ENCODE data around the gene NEK9. TPM values are rescaled to one million over a fixed set of nuclear protein-coding genes. Genes with fewer than 3 reads are reported as not detected.
A peak's percentile ranks its signal among the peaks of the same experiment; 100 is the strongest.

Gene NEK9
- total RNA-seq, 2 donors from 2014 or later = 49.5 to 57.3 TPM

GRCh38 chr14:75050852-75051555, 75.8 kb downstream of the NEK9 start, which contains the start of gene MLH3:
Gene MLH3 (minus strand): TSS chr14:75051467. CDS start chr14:75049655, 1,812 bp downstream.
- Histone ChIP-seq H3K4me1 (no peaks in the 10 kb centered on the region), H3K9me3 (no peaks in the 10 kb centered on the region), H3K27me3 (no peaks in the 10 kb centered on the region), H3K9ac (ENCODE audit: low read depth in 2 of 2, low read length in 2 of 2) (peak within 1 kb of the TSS; percentile 75), H3K36me3 (no peaks in the 10 kb centered on the region), H3K27ac (peak within 1 kb of the TSS; percentile 85), H3K4me3 (peak within 1 kb of the TSS; percentile 58)
- intact Hi-C loops (cut with DNase I) = no loop called here
- TF ChIP-seq CTCF (IDR thresholded peaks at IDR 0.05) = no peak
- peak; percentile 90 for DNase-seq

GRCh38 chr14:75049731-75050201, 77.1 kb downstream of the NEK9 start:
- no peak for DNase-seq
- Histone ChIP-seq H3K4me3 (no peak overlapping the region), H3K9me3 (no peaks in the 10 kb centered on the region), H3K27me3 (no peaks in the 10 kb centered on the region), H3K9ac (ENCODE audit: low read depth in 2 of 2, low read length in 2 of 2) (no peak overlapping the region), H3K27ac (no peak overlapping the region), H3K36me3 (no peaks in the 10 kb centered on the region), H3K4me1 (no peaks in the 10 kb centered on the region)
- intact Hi-C loops (cut with DNase I) = no loop called here
- TF ChIP-seq CTCF (IDR thresholded peaks at IDR 0.05) = no peak

DNA sequence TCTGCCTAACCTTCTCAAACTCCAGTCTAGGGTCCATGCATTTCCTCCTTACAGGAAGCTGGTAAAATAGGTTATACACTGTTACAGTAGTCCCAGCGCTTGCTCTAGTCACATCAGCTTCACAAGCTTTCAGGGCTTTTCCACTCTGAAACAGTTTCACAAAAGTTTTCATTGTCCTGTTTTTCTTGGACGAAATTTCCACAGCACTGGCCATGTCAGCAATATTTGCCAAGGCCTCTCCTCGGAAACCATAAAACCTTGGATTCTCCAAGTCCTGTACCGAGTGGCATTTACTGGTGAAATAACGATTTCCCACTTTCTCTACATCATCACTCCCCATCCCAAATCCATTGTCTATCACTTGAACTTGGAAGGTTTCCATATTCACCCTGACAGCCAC, 77.7 kb downstream of the NEK9 start:
- Histone ChIP-seq H3K9ac (ENCODE audit: low read depth in 2 of 2, low read length in 2 of 2) (no peak overlapping the region), H3K27me3 (no peaks in the 10 kb centered on the region), H3K9me3 (no peaks in the 10 kb centered on the region), H3K36me3 (no peaks in the 10 kb centered on the region), H3K27ac (no peak overlapping the region), H3K4me1 (no peaks in the 10 kb centered on the region), H3K4me3 (no peak overlapping the region)
- intact Hi-C loops (cut with DNase I) = no loop called here
- TF ChIP-seq CTCF (IDR thresholded peaks at IDR 0.05) = no peak
- no peak for DNase-seq

DNA sequence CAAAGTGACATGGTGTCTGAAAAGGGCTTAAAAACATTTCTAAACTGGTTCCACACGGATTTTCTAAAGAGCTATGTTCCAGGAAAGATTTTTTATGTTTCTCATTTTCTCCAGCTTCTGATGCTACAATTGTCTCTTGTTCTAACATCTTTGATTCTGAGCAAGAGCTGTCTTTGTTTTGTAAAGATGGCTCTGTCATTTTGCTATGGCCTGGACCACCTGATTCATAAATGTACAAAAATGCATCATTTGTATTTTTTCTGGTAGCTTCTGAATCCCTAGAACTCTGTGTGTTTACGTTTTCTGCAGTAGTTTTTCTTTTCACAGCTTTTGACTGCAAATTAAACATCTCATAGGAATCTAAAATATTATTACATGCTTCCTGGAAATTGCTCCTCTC, 78.7 kb downstream of the NEK9 start:
- H3K9ac ChIP-seq (ENCODE audit: low read depth in 2 of 2, low read length in 2 of 2) = no peak overlapping the region
- intact Hi-C loops (cut with DNase I) = no loop called here
- no peaks in the 10 kb centered on the region for H3K4me1 ChIP-seq
- no peak for TF ChIP-seq CTCF (IDR thresholded peaks at IDR 0.05)
- H3K9me3 ChIP-seq = no peaks in the 10 kb centered on the region
- H3K4me3 ChIP-seq = no peak overlapping the region
- H3K27me3 ChIP-seq = no peaks in the 10 kb centered on the region
- no peaks in the 10 kb centered on the region for H3K36me3 ChIP-seq
- H3K27ac ChIP-seq = no peak overlapping the region
- DNase-seq = no peak

GRCh38 chr14:75047506-75047905, 79.3 kb downstream of the NEK9 start:
- H3K27ac ChIP-seq = no peak overlapping the region
- intact Hi-C loops (cut with DNase I) = no loop called here
- H3K4me1 ChIP-seq = no peaks in the 10 kb centered on the region

More at GRCh38 chr14:75047506-75047905, 79.3 kb downstream of the NEK9 start:
- Histone ChIP-seq H3K9ac (ENCODE audit: low read depth in 2 of 2, low read length in 2 of 2) (no peak overlapping the region), H3K9me3 (no peaks in the 10 kb centered on the region), H3K27me3 (no peaks in the 10 kb centered on the region), H3K36me3 (no peaks in the 10 kb centered on the region), H3K4me3 (no peak overlapping the region)
- DNase-seq = no peak
- TF ChIP-seq CTCF (IDR thresholded peaks at IDR 0.05) = no peak
